HT1080 (cell line): Measurements from ENCODE around the gene SIRPB1. TPM values are rescaled to one million over a fixed set of nuclear protein-coding genes. Genes with fewer than 3 reads are reported as not detected.
A peak's percentile ranks its signal among the peaks of the same experiment; 100 is the strongest.
"Not testable (repeated sequence)": the region's sequence is repeated elsewhere in the genome, so short reads cannot be mapped to it uniquely, and the experiment has no call there.

Experiments used
- DNase-seq: peaks from one replicate; pipeline ENCODE4 v3.0.0-alpha.2; 2015; ENCODE audit warnings: low read depth
- small RNA-seq: library from RNA; depleted of rRNA; stranded (forward); fragments of <200 nt; gene quantifications from one replicate; pipeline ENCODE3, GENCODE V24; 2014
- total RNA-seq: library from RNA; depleted of rRNA; stranded (reverse); fragments of >200 nt; shearing (Covaris generic); gene quantifications from 2 replicates; pipeline ENCODE4 v1.2.3, GENCODE V29; 2014; rRNA removed

SIRPB1 gene
- total RNA-seq, 1 experiment from 2014 or later, result 0.16 TPM

GRCh38 chr20:1600736-1601135, 19.1 kb downstream of the SIRPB1 start:
- no peak for DNase-seq

GRCh38 chr20:1595333-1595732, 24.5 kb downstream of the SIRPB1 start:
- DNase-seq, result no peak

GRCh38 chr20:1588533-1589460, 31.0 kb downstream of the SIRPB1 start:
- DNase-seq, result no peak

GRCh38 chr20:1587781-1588532, 31.9 kb downstream of the SIRPB1 start:
- no peak for DNase-seq

DNA sequence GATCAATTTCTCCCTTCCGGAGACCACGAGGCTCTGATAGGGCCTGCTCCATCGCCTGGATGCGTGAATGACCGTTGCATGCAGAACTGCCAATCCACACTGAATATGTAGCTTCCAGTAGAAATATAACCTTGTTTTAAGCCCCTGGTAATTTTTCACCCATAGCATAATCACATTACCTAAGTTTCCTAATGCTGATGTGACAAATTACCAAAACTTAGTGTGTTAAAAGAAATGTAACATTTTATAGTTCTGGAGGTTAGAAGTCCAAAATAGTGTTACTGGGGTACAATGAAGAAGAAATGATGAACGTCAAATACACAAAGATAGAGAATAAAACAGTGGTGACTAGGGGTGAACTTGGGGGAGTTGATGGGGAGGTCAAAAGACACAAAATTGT, 40.3 kb downstream of the SIRPB1 start:
- DNase-seq, result no peak

DNA sequence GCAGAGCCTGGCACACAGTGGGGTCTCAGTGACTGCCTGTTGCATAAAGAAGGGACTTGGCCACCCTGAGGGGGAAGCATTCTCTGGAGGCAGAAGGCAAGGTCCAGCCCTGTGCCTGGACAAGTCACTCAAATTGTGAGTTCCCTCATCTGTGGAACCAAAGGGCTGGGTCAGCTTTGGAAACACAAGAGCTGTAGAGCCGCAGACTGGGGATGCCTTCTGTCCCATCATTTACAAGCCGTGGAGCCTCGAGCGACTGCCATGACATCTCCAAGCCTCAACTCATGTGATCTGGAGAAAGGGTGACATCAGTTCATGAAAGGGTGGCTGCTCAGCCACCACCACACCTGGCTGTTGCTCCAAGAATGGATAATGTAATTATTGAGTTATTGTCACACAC, 41.9 kb downstream of the SIRPB1 start:
- no peak for DNase-seq

- not testable (repeated sequence) for DNase-seq
Measured at GRCh38 chr20:1577313-1577712, 42.5 kb downstream of the SIRPB1 start.

GRCh38 chr20:1576641-1577040, 43.2 kb downstream of the SIRPB1 start:
- DNase-seq, result no peak

DNA sequence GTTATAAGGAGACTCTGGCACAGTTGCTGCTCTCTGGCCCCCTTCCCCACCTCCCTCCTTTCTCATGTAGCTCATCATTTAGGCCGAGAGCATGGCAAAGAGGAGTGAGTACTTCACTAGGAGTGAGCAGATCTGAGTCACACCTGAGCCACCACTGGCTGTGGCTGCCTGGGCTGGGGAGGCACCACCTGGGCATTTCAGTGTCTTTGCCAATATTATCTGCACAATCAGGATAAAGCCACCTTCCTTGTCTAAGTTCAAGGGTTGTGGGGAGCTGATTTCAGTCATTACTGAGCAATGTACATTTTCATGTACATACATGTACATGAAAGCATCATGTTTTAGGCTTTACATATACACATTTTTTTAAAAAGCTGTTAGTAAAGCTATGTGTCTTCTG, 43.8 kb downstream of the SIRPB1 start:
- peak; percentile 2 for DNase-seq

DNA sequence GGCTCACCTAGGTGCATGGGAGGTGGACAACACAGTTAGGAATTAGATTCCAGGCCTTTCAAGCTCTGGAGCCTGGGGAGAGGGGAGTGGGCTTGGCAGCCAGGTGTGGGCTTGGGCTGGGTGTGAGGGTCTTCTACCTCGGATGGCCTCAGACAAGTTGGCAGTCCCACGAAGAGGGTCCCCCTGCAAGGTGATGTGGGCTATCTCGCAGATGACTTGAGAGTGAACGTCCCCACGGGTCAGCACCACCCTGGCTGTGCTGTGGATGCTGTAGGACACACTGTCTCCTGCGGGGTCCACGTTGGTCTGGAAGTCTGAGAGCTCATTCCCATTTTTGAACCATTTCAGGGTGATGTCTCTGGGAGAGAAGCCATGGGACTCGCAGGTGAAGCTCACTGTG, 48.2 kb downstream of the SIRPB1 start:
- DNase-seq, result not testable (repeated sequence)

Small RNAs within 50 kb of the gene (small RNA-seq; reads per million reads assigned to genes)
- not detected for gene RN7SL561P

Other genes with a start within 250 kb of the SIRPB1 start
- 181 and 419 TPM in 2 replicates for gene FKBP1A, start 227.0 kb downstream of the SIRPB1 start, total RNA-seq
- gene NSFL1C, start 153.2 kb downstream of the SIRPB1 start, total RNA-seq, result 34.6 and 48.4 TPM in 2 replicates
- gene SIRPB2, start 128.6 kb downstream of the SIRPB1 start, total RNA-seq, result not detected in 2 replicates
- not detected in 2 replicates for gene SIRPD, start 62.3 kb downstream of the SIRPB1 start, total RNA-seq
- 0.03 TPM in 1 of 2 replicates, not detected in the other for gene SIRPG, start 37.8 kb upstream of the SIRPB1 start, total RNA-seq